ENCODE results near the gene PRDM16.
A peak's percentile ranks its signal among the peaks of the same experiment; 100 is the strongest.
"Not testable (repeated sequence)": the region's sequence is repeated elsewhere in the genome, so short reads cannot be mapped to it uniquely, and the experiment has no call there.

The PRDM16 gene

DNA sequence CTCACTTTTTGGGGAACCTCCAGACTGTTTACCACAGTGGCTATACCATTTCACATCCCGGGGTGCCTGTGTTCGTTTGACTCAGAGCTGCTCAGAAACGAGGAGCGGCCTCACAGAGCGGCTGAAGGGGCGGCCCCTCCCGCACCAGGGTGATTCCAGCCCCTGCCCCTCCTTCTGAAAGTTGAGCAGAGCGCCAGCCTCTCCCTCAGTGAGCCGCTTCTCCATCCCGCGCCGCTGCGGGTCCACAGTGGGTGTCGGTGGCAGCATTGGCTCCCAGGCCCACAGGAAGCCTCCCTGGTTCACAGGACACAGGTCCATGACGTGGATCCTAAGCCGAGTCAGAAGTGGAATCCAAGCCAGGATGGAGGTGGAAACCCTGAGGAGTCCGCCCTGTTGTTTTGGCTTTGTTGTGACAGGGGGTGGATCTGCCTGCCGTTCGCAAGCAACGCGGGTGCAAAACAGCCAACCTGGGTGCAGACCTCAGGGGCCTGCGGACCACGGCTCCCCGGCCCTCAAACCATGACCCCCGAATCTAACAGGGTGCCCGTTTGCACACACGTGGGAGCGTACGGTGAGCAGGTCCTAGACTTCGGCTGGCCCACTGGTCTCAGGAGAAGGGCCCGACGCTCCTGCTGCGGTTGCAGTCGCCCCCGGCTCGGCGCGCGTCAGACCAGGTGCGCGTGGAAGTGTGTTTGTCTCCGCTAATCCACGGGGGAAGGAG lies 198.7 kb downstream of the PRDM16 start:
- DNase-seq: no peak

DNA sequence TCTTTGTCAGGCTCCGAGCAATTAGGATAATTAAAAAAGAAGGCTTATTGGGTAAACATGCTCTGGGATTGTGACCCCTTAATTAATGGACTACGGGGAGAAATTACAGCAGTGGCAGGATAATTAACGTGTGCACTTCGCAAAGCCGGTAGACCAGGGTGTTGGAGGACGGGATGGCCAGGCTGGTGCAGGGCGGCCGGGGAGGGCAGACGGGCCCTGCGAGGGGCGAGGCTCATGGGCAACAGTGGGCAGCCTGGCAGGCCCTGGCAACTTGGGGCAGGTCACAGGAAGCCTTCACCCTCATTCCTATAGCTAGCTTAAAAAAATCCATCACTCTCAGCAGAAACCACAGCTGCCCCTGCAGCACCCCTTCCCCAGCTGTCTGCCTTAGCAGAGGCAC lies 199.3 kb downstream of the PRDM16 start:
- no peak for DNase-seq

DNA sequence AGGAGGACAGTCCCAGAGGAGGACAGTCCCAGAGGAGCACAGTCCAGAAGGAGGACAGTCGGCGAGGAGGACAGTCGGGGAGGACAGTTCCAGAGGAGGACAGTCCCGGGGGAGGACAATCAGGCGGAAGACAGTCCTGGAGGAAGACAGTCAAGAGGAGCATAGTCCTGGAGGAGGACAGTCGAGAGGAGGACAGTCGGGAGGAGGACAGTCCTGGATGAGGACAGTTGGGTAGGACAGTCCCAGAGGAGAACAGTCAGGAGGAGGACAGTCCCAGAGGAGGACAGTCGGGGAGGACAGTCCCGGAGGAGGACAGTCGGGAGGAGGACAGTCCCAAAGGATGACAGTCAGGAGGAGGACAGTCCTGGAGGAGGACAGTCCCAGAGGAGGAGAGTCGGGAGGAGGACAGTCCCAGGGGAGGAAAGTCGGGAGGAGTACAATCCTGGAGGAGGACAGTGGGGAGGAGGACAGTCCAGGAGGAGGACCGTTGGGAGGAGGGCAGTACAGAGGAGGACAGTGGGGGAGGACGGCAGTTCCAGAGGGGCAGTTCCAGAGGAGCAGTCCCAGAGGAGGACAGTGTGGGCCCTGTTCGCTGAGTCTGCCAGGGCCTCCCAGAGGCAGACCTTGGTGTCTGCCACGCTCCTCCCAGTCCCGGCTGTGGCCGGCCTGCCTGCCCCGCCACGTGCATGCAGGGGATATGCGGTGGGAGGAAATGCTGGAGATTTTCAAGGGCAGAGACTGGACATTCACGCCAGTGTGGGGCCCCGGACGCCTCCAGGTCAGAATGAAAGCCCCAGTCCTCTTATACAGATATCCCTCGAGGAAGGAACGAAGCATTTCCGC lies 201.6 kb downstream of the PRDM16 start:
- DNase-seq: no peak

DNA sequence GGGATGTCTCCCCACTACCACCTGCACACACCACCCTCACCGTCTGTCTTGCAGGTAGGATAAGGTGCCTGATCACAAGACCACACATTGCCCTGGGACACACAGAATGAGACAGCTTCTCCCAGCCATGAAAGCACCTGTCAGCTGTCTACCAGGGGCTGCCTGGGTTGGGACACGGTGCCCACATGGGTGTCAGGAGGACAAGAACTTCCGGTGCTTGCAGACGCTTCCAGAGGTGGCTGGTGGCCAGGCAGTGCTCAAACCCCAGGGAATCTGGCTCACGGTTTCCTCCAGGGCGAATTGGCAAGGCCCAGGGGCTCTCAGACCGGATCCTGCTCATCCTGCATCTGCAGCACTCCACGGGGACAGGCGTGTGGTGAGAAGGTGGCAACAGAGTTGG lies 202.9 kb downstream of the PRDM16 start:
- no peak for DNase-seq

DNA sequence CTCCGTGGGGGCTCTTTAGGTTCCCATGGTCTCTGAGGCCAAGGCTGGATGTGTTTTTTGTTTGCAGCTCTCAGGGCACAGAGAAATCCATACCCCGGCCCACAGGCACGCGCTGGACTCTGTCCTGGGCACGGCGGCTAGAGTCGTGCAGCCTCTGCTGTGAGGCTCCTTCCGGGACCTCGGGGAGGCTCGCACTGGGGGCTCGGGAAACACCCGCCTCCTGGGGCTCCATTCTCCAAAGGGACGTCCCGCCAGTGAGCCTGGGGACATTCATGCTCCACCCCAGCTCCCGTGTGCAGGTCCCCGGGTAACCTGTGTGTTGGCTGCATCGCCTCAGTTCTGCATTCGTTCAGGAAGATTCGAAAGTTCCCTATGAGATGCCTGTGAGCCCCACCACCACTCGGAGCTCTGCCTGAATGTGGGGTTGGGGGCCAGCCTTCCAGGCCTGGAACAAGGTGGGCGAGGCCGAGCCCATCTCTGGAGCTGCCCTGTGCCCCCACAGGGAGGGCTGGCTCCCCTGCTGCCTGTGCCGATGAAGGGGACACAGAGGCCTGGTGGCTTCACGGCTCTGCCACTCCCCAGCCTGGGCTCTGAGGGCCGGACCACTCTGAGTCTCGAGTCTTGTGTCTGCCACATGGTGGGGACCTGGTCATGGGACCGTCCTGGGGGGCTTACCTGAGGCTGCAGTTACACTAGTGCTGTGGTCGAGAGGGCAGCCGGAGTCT lies 203.5 kb downstream of the PRDM16 start:
- no peak for DNase-seq

DNA sequence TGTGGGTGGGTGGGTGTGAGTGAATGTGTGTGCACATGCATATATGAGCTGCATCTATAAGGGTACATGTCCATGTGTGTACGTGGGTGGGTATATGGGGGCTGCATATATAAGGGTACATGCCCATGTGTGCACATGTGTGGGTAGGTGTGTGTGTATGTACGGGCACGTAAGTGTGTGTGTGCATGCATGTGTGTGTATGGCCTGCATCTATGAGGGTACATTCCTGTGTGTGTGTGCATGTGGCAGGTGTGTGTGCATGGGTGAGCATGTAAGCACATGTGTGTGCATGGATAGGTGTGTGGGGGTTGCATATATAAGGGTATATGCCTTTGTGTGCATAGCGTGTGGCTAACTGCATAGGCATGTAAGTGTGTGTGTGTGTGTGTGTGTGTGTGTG lies 204.4 kb downstream of the PRDM16 start:
- DNase-seq: no peak

DNA sequence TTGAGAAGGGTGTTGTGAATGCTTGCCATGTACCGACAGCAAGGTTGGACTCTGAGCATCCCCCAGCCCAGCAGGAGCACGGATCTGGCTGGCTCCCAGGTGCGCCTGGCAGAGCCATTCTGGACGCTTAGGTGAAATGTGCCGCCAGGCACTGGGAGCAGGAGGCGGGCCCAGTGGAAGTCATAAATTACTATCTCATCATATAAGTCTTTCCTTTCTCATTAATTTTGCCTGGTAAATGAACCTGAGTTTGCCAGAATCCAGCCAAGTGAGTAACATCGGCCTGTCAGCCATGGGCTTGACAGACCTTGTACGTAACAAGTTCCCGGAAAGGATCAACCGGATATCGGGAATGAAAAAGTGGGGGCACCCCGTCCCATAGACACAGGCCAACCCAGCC lies 206.0 kb downstream of the PRDM16 start:
- DNase-seq: no peak

DNA sequence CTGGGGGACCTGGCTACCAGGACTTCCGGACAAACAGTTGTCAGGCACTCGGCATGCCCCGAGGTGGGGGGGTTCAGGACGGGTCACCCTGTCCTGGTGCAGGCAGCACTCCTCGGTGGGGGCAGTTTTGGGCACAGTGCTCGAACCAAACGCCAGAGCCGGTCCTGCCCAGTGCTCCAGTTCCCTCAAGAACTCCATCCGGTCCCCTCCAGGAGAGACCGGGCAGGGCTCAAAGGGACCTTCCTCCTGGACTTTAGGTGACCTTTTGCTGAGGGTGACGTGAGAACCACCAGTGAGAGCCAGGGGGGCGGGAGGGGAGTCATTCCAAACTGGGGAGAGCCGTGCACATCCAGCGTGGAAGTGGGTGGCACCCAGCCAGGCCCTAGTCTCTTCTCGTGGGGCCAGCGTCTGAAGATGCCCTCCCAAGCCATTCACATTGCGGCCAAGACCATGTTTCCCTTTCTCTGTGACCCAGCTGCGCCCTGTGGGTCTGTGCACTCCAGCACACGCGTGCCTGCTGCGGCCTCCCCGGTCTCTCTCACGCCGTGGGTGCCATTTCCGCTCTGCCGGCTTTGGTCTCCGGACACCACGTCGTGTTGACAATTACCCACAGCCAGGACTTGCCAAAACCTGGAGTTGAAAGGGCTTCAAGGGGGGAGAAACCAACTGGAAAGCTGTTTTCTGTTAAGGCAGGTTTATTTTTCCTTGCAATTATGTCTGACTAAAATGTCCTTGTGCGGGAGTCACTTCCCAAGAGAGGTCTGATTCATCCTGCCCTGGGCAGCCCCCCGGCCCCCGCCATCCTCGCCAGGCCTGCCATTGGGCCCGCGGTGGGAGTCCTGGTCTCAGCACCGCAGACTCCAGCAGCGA lies 206.7 kb downstream of the PRDM16 start:
- peak; percentile 27 for DNase-seq

DNA sequence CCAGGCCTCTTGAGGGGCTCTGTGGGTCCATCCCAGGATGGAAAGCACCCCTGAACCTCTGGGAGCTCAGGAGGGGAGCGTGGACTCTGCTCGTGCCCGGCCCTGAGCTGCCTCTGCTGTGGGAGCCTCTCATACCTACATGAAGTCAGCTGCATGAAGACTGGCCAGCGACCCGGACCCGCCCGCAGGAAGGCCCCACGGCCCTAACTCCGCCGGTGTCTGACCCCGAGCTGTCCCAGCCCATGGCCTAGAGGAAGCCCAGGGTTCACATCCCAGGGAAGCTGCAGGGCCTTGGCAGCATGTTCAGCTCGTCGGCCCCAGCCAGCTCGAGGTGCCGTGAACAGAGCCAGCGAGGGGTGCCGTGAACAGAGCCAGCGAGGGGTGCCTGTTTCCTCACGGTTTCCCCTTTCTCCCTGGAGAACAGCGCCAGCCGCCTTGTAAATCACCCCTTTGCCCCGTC lies 207.4 kb downstream of the PRDM16 start:
- no peak for DNase-seq

DNA sequence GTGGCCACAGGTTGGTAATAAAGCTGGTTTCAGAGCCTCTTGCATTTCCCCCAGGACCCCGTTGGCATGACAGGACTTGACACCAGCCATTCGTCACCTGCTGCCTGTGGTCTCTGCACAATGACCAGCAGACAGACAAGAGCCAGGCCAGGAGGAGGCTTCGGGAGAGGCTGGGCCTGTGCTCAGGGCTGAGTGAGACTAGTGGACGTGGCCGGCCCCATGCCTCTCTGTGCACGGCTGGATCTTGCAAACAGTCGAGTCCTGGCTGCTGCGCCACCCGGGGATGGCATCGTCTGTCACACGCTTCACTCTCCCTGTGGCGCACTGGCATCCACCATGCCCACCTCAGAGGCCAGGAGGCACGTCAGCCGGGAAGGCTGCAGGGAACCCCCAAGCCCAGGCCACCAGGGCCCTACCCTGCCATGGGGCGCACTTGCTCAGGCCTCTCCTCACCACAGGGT lies 208.0 kb downstream of the PRDM16 start:
- DNase-seq: no peak

DNA sequence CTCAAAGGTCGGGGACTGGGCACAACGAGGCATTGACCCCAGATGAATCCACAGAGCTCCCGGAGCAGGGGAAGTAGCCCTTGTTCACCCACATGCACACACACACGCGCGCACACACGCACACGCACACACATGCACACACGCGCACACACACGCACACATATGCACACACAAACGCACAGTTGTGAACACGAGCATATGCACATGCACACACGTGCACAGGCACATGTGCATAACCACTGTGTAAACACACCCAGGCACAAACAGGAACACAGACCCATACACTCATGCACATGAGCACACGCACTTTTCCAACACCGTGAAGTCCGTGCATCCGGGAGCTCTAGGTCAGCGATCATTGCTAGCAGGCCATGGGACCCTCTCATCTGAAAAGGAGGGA lies 208.6 kb downstream of the PRDM16 start:
- no peak for DNase-seq

DNA sequence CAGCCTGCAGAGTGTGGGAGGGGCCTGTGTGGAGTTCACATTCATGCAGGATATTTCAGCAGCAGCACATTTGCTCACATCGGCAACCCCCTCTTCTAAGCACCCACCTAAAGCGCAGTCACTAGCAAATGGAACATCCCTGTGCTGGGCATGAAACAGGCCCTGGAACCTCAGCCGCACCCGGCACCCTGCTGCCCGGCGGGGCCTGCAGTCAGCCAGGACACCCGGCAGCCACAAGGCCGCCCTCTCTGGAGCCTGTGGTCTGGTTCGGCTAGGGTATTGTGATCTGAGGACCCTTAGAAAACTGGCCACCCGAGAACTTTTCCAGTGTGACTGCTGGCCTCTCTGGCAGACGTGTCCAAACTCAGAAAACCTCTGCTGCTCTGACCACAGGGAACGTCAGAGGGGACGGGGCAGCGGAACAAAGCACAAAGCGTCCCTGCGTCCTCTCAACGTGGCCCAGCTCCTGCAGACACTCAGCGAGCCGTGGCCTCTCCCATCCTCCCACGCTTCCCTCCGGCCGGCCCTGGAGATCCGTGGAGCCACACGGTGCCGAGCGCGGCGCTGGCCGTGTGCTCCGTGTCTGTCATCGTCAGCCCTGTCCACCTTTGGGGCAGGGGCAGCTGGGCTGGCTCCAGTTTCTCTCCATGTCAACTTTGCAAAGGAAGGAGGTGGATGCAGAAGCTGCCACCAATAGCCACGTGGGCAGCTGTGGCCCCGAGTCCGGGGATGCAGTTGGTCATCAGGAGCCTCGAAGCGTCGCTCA lies 209.6 kb downstream of the PRDM16 start:
- DNase-seq: no peak

DNA sequence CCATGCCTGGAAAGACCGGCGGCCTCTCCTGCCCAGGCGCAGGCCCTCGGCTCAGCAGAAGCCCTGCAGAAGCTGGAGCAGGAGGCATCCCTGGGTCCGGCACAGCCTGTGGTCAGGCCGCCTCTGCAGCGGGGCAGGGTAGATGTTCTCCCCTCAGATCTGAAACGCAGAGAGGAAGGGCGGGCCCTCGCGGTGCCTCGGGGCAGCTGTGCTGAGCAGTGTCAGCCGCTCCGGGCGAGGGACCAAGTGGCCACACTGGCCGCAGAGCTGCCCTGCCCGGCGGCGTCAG lies 210.1 kb downstream of the PRDM16 start:
- no peak for DNase-seq

DNA sequence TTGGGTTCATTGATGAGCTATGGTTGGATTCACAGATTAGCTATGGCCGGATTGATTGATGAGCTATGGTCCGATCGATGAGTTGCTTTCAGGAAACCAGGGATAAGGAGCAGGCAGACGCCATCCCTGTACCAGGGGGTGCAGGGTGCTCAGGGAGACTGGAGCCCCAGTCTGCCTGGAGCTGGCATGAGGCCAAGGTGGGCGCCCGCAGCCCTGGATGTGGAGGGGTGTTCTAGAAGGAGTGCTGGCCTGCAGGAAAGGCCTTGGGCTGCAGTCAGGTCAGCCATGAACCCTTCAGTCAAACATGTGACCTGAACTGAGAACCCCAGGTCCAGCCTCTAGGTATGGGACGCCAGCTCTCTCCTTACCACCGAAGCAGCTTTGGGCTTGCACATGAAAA lies 212.7 kb downstream of the PRDM16 start:
- DNase-seq: no peak

DNA sequence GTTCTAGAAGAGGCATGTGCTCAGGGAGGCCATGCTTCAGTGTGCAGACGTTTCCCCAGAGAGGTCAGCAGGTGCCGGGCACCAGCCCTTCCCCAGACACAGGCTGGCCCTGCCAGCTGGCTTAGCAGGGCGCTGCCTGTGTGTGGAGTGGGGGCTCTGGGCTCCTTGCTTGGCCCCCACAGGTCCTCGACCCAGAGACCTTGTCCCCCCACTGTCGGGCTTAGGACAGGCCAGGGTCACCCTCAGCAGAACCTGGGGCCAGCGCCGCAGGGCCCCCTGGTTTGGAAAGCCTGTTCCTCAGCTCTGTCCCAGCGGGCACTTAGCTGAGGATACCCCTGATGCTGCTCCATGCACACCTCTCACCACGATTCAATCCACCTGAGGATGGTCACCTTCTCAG lies 213.2 kb downstream of the PRDM16 start:
- no peak for DNase-seq

DNA sequence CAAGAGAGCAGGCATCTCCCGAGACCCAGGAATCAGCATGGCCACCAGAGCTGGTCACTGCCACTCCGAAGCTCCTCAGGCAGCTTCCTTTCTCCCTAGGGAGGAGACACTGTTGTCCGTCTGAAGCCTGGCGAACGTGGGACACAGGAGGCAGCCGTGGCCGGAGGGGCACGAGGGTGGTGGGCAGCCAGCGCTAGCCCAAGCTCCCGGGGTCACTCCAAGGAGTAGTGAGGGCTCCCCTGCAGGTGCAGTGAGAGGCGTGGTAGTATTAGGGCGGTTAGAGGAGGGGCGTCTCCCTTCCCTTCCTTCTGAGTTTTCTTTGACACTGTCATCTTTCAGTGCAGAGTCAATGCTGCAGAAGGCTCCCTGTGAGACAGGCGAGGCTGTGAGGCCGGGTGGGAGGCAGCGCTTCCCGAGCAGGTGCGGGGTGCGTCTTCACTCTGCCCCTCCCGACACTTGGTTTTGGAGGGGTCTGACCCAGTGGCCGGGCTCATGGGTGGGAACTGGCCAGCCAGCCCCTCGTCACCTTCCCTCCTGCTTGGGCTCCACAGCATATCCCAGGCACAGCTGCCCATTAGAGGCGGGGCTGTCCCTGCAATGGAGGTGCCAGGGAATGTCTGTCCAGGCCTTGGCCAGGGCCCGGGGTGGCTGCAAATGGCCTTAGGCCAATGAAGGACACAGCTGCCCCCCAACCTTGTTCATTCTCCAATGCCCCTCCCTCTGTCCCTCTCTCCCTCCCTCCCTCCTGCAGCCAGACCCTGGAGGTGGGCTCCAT lies 213.8 kb downstream of the PRDM16 start:
- DNase-seq: no peak

DNA sequence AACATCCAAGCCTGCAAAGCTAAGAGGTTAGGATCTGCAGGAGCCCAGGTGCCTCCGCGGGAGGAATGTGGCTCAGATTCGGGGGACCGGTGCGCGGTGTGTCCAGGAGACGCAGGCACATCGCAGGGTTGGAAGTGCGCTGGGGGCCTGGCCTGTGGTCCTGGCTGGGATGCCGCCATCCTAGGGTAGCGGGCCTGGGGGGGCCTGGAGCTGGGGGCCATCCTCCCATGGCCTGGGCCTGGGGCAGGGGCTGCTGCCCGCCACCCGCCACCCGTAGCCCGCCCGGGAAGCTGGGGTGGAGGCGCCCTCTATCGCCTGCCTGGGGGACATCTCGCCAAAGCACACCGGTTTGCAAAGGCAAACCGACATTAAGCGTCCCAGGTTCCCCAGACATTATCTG lies 214.8 kb downstream of the PRDM16 start:
- no peak for DNase-seq

DNA sequence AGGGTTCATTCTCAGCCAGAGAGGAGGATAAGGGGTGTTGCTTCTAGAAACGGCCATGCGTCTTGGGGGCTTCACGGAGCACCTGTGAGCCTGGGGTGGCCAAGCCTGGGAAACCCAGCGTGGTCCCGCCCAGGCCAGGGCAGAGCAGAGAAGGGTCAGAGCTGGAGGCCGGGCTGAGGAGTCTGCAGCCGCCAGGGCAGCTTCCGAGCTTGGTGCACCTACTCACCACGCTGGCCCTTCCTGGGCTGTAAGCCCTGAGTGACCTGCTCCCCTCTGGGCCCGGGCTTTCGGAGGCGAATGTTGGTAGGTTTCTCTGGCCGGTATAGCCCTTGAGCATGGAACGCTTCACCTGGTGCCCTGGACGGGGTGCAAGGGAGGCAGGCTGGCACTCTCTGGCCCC lies 215.7 kb downstream of the PRDM16 start:
- DNase-seq: no peak

DNA sequence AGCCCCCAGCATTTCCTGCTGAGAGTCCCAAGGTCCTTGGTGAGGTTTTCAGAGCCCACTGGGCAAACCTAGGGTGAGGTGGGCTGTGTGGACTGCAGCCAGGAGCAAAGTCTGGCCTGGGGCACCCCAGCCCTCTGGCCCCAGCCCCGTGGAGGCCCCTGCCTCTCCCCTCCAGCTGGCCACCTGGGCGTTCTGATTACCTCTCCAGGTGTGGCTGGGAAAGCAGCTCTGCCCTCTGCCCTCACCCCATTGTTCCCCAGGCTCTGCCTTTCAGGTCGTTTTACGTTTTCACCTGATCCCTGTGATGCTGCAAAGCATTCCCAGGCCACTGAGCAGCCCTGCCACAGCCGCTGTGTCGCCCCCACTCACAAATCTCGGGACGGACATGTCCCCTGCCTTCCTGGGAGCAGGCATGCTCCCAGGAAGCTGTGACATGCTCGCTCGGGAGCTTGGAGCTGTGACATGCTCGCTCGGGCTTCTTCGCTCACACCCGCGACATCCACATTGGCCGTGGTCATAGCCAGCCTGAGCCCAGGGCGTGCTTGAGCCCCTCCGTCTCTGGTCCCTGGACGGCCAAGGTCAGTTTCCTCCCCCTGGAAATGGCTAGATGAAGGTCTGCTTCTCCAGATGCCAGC lies 216.2 kb downstream of the PRDM16 start:
- DNase-seq: no peak

DNA sequence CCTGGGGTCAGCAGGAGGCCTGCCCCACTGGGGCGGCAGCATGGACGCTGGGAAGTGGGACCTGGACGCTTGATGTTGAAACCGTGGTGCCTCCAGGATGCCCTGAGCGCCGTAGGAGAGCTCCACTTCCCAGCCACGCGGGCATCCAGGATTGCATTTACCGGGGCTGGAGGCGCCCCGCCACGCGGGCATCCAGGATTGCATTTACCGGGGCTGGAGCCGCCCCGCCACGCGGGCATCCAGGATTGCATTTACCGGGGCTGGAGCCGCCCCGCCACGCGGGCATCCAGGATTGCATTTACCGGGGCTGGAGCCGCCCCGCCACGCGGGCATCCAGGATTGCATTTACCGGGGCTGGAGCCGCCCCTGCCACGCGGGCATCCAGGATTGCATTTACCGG lies 218.1 kb downstream of the PRDM16 start:
- not testable (repeated sequence) for DNase-seq
